Measurements from ENCODE around the gene TSG101. TPM values are rescaled to one million over a fixed set of nuclear protein-coding genes. Genes with fewer than 3 reads are reported as not detected.

The TSG101 gene
- total RNA-seq, 1 donor from 2014 or later: 118 TPM

DNA sequence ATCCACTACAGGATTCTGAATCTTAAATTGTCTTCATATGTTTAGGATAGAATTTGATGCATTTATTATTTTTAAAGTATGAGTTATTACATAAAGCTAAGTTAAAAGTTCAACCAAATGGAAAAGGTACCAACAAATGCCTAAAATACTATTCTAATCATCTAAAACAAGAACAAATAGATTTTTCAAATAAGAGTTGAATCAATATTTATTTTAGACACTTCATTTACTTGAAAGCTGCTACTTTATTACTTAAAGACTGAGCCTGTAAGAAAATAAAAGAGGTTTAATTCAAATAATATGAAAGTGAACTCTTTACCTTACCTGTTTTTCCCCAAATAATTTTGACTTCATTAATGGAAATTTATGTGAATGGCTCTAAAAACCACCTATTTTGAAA is 54.2 kb downstream of the TSG101 start:
- no peak overlapping the region for H3K4me3 Mint-ChIP-seq (ENCODE audit: unreplicated experiment)

DNA sequence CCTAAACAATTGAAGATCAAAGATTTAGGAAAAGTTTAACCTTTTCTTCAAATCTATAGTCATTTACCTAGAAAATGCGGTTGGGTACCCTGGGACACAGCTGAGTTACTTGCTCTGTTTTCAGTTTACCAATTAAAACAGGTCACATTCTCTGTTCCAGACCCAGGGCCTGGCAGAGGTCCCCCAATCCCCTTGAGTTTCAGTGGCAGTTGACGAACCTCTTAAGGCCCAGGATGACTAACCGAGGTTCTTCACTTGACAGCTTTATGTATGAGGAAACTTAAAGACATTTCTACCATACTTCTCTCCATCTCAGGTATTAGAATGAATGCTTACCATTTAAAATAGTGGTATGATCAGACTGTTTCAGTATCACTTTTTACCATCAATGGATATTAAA is 54.7 kb downstream of the TSG101 start:
- TF ChIP-seq, protein P1, sequence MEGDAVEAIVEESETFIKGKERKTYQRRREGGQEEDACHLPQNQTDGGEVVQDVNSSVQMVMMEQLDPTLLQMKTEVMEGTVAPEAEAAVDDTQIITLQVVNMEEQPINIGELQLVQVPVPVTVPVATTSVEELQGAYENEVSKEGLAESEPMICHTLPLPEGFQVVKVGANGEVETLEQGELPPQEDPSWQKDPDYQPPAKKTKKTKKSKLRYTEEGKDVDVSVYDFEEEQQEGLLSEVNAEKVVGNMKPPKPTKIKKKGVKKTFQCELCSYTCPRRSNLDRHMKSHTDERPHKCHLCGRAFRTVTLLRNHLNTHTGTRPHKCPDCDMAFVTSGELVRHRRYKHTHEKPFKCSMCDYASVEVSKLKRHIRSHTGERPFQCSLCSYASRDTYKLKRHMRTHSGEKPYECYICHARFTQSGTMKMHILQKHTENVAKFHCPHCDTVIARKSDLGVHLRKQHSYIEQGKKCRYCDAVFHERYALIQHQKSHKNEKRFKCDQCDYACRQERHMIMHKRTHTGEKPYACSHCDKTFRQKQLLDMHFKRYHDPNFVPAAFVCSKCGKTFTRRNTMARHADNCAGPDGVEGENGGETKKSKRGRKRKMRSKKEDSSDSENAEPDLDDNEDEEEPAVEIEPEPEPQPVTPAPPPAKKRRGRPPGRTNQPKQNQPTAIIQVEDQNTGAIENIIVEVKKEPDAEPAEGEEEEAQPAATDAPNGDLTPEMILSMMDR (IDR thresholded peaks at IDR 0.05; ENCODE audit: partially characterized antibody, unreplicated experiment): no peak
- Mint-ChIP-seq H3K27me3 (ENCODE audit: unreplicated experiment) (no peaks in the 10 kb centered on the region), H3K27ac (ENCODE audit: unreplicated experiment) (no peak overlapping the region), H3K9me3 (ENCODE audit: unreplicated experiment) (no peaks in the 10 kb centered on the region), H3K36me3 (ENCODE audit: unreplicated experiment) (no peaks in the 10 kb centered on the region), H3K4me1 (ENCODE audit: low read depth, unreplicated experiment) (no peaks in the 10 kb centered on the region), H3K4me3 (ENCODE audit: unreplicated experiment) (no peak overlapping the region)
- DNase-seq: no peak

More for the DNA sequence above, 54.2 kb downstream of the TSG101 start:
- no peaks in the 10 kb centered on the region for H3K4me1 Mint-ChIP-seq (ENCODE audit: low read depth, unreplicated experiment)
- DNase-seq: no peak
- no peaks in the 10 kb centered on the region for H3K36me3 Mint-ChIP-seq (ENCODE audit: unreplicated experiment)
- TF ChIP-seq, protein P1 (IDR thresholded peaks at IDR 0.05; ENCODE audit: partially characterized antibody, unreplicated experiment): no peak
- H3K9me3 Mint-ChIP-seq (ENCODE audit: unreplicated experiment): no peaks in the 10 kb centered on the region
- no peaks in the 10 kb centered on the region for H3K27me3 Mint-ChIP-seq (ENCODE audit: unreplicated experiment)
- H3K27ac Mint-ChIP-seq (ENCODE audit: unreplicated experiment): no peak overlapping the region

DNA sequence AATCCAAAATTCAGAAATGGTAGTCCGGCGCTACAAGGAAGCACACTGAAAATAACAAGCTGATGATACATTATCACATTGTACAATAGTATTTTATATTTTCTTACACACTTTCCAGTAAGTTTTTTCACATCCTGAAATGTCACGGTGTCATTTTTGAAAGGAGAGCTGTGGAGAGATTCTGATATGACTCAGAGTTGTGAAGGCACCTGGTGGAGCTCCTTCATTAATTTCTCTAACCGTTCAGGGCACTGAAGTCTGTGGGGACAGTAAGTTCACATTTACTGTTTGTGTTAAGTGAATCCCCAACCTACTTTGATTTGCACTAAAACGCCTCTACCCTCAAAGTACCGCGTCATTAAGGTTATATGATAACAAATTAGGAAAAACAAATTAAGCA is 57.8 kb downstream of the TSG101 start:
- H3K4me1 Mint-ChIP-seq (ENCODE audit: low read depth, unreplicated experiment): no peaks in the 10 kb centered on the region
- DNase-seq: no peak
- peaks cover 3% of the 10 kb centered on the region for H3K27me3 Mint-ChIP-seq (ENCODE audit: unreplicated experiment)
- H3K4me3 Mint-ChIP-seq (ENCODE audit: unreplicated experiment): no peak overlapping the region
- no peaks in the 10 kb centered on the region for H3K9me3 Mint-ChIP-seq (ENCODE audit: unreplicated experiment)
- TF ChIP-seq, protein P1 (IDR thresholded peaks at IDR 0.05; ENCODE audit: partially characterized antibody, unreplicated experiment): no peak
- no peak overlapping the region for H3K27ac Mint-ChIP-seq (ENCODE audit: unreplicated experiment)
- no peaks in the 10 kb centered on the region for H3K36me3 Mint-ChIP-seq (ENCODE audit: unreplicated experiment)

DNA sequence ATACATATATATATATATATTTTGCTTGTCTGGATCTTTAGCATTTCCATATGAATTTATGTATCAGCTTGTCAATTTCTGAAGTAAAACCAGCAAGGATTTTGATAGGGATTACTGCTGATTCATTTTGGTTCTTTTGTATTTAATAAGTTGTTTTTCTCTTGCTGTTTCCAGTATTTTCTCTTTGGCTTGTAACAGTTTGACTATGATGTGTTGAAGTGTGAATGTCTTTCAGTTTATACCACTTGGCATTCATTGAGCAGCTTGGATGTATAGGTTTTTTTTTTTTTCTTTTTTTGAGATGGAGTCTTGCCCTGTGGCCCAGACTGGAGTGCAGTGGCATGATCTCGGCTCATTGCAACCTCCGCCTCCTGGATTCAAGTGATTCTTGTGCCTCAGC is 58.7 kb downstream of the TSG101 start:
- Mint-ChIP-seq H3K27ac (ENCODE audit: unreplicated experiment) (no peak overlapping the region), H3K36me3 (ENCODE audit: unreplicated experiment) (no peaks in the 10 kb centered on the region), H3K4me1 (ENCODE audit: low read depth, unreplicated experiment) (no peaks in the 10 kb centered on the region), H3K4me3 (ENCODE audit: unreplicated experiment) (no peak overlapping the region), H3K27me3 (ENCODE audit: unreplicated experiment) (peaks cover 3% of the 10 kb centered on the region), H3K9me3 (ENCODE audit: unreplicated experiment) (no peaks in the 10 kb centered on the region)
- no peak for DNase-seq
- TF ChIP-seq, protein P1 (IDR thresholded peaks at IDR 0.05; ENCODE audit: partially characterized antibody, unreplicated experiment): no peak

DNA sequence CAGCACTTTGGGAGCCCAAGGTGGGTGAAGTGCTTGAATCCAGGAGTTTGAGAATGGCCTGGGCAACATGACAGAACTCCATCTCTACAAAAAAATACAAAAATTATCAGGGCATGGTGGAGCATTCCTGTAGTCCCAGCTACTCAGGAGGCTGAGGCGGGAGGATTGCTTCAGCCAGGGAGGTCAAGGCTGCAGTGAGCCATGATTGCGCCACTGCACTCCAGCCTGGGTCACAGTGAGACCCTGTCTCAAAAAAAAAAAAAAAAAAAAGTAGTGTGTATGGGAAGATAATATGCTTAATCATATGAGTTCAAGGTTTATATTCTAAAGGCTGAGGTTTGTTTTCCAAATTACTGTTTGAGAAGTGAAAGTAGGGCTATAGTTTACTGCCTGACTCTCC is 60.3 kb downstream of the TSG101 start:
- H3K4me1 Mint-ChIP-seq (ENCODE audit: low read depth, unreplicated experiment): no peaks in the 10 kb centered on the region
- DNase-seq: no peak
- H3K27ac Mint-ChIP-seq (ENCODE audit: unreplicated experiment): no peak overlapping the region
- no peaks in the 10 kb centered on the region for H3K9me3 Mint-ChIP-seq (ENCODE audit: unreplicated experiment)
- peaks cover 3% of the 10 kb centered on the region for H3K27me3 Mint-ChIP-seq (ENCODE audit: unreplicated experiment)
- TF ChIP-seq, protein P1 (IDR thresholded peaks at IDR 0.05; ENCODE audit: partially characterized antibody, unreplicated experiment): no peak
- H3K4me3 Mint-ChIP-seq (ENCODE audit: unreplicated experiment): no peak overlapping the region
- H3K36me3 Mint-ChIP-seq (ENCODE audit: unreplicated experiment): no peaks in the 10 kb centered on the region

Measured in glutamatergic neuron (in vitro differentiated cells).